SH-SY5Y (cell line): Measurements from ENCODE around the gene MIEF2.

Experiments
- GATA2 ChIP-seq: IDR thresholded peaks from 2 replicates; pipeline ENCODE4 v1.6.1; 2011; ENCODE audit warnings: mild to moderate bottlenecking, low read depth, low read length
- GATA3 ChIP-seq: IDR thresholded peaks from 2 replicates; pipeline ENCODE4 v1.6.1; 2011; ENCODE audit warnings: low read depth, mild to moderate bottlenecking, low read length, moderate library complexity

- TF ChIP-seq GATA3 = no peak
- TF ChIP-seq GATA2 = no peak
Observed at GRCh38 chr17:18231164-18231563, 29.3 kb upstream of the MIEF2 start.
